Suppressor macrophage (primary cell): Measurements from ENCODE around the gene SLC7A5.
"Not testable (repeated sequence)": the region's sequence is repeated elsewhere in the genome, so short reads cannot be mapped to it uniquely, and the experiment has no call there.

Experiments used
- DNase-seq, 4 experiments: peaks; one replicate each; pipeline ENCODE4 v3.0.0-alpha.2; 2020 to 2022

Gene SLC7A5

GRCh38 chr16:87790292-87791100 is 78.8 kb downstream of the SLC7A5 start:
- DNase-seq, result no peak

- DNase-seq, result peak in 3 of 4 experiments; percentile 16 to 47 (median 29)
Measured at GRCh38 chr16:87789437-87790291, 79.6 kb downstream of the SLC7A5 start.

- DNase-seq, result not testable (repeated sequence)
Measured at GRCh38 chr16:87788730-87789436, 80.4 kb downstream of the SLC7A5 start.

- DNase-seq, result not testable (repeated sequence)
Measured at GRCh38 chr16:87787451-87788091, 81.7 kb downstream of the SLC7A5 start.

GRCh38 chr16:87784812-87785211 is 84.5 kb downstream of the SLC7A5 start:
- DNase-seq, result no peak

- no peak for DNase-seq
Measured at GRCh38 chr16:87782033-87782432, 87.3 kb downstream of the SLC7A5 start.

- DNase-seq, result peak; percentile 89 to 98 (median 96)
Measured at GRCh38 chr16:87780385-87780989, 88.8 kb downstream of the SLC7A5 start.
